Measurements from ENCODE around the gene HRC.
"Not testable (repeated sequence)": the region's sequence is repeated elsewhere in the genome, so short reads cannot be mapped to it uniquely, and the experiment has no call there.

HRC gene

DNA sequence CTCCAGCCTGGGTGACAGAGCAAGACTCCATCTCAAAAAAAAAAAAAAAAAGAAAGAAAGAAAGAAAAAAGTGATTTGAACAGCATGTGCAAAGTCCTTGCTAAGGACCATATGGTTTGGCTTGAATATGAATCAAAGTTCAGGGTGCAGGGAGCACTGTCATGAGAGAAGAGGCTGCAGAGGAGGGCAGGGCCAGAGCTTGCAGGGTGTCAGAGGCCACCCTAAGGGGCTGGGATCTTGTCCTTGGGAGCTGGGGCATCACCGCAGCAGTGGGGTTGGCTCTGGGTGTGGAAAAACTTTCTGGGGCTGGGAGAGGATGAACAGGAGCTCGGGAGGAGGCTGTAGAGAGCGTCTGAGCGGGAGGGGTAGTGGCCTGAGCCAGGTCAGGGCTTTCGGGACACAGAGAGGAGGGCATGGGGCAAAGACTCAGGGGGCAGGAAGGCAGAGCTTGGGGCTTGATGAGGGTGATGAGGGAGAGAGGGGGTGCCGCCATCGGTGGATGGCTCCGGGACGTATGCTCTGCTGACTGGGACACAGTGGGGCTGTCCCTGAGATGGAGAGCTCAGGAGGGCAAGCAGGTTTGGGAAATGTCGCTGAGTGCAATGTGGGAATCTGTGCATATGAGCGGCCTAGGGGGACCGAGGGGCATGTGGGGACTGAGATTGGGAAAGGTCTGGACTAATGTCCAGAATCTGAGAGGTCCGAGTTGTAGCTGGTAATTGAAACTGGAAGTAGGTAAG lies 5.4 kb upstream of the HRC start:
- no peak for DNase-seq (ENCODE audit: low spot score)

DNA sequence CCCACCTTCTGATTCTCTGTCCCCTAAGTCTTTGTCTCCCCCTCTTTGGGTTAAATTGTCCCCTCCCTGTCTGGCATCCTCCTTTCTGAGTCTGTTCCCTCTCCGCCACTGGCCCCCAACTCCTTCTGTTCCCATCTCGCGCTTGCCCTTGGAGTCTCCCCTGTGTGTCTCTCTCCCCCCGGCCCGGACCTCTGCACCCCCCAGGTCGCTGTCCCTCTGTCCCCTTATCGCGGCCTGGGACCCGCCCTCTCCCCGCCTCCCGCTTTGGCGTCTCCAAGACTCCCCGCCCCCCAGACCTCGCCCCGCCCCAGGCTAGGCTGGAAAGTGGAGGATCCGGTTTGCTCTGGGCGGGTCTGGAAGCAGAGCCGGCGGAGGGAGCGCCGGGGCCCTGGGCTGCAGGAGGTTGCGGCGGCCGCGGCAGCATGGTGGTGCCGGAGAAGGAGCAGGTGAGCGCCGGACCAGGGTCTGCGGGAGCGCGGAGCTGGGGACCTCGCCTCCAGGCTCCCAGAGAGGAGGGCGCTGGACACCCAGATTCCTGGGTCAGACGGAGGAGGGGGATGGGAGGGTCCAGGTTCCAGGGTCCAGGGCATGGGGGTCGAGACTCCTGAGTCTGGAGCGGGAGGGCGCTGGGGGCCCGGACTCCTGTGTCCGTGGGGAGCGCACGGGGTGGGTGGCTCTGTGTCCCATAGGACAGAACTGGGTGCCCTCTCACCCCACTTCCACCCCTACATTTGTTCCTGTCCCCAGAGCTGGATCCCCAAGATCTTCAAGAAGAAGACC lies 2.4 kb upstream of the HRC start, which contains the start of gene TRPM4:
TRPM4 (plus strand) TSS at position 348 of the 780 bp plus-strand sequence; CDS start at position 423, 75 bp downstream.
- DNase-seq (ENCODE audit: low spot score) = peak; percentile 16

DNA sequence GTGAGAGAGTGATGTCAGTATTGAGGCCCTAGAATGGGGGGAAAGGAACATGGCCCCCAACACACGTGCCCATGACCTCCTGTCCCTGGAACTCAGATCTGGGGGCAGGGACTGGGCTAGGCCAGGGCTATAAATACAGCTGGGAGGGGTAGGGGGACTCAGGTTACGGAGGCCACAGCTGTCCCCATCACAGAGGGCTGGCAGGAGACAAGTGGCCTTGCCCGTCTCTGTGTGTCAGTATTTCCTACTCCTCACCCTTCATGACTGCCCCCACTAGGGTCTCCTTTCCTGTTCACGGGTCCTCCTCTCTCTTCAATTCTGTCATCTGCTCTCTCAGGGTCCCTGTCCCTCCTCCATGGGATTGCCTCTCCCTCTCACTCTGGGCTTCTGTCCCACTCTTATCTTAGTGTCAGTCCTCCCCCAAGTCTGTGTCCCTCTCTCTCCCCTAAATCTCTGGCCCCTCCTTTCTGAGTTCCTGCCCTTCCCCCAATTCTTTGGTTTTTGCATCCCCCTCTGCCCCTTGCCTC lies 687 bp upstream of the HRC start:
- no peak for DNase-seq (ENCODE audit: low spot score)

DNA sequence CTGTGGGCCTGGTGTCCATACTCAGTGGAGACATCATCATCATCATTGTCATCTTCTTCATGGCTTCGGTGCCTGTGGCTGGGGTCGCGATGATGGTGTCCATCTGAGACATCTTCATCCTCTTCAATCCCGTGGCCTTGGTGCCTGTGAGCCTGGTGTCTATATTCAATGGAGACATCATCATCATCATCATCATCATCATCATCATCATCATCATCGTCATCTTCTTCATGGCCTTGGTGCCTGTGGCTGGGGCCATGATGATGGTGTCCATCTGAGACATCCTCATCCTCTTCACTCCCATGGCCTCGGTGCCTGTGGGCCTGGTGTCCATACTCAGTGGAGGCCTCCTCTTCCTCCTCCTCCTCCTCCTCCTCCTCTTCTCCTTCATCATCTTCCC lies 917 bp downstream of the HRC start:
- no peak for DNase-seq (ENCODE audit: low spot score)

DNA sequence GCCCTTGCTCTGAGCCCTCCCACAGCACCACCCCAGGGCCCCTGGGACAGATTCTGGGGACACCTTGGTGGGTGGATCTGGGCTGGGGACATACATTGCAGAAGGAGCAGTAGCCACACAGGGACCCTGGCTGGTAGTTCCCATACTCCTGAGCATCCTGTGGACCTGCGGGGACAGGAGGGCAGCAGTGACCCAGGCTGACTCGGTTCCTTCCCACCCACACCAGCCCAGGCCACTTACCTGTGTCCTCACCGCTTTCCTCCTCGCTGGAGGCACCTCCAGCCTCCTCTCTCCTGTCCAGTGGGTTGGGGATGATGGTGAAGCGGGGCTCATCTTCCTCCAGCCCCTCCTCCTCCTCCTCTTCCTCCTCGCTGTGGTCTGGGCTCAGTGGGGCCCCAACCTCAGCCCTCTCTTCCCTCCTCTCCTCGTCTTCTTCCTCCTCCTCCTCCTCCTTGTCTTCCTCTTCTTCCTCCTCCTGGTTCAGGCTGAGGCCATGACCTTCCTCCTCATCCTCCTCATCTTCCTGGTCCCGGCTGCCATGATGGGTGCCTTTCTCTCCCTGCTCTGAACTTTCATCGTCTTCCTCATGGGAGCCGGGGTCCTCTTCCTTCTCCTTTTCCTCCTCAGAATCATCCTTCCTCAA lies 1.9 kb downstream of the HRC start:
- no peak for DNase-seq (ENCODE audit: low spot score)

DNA sequence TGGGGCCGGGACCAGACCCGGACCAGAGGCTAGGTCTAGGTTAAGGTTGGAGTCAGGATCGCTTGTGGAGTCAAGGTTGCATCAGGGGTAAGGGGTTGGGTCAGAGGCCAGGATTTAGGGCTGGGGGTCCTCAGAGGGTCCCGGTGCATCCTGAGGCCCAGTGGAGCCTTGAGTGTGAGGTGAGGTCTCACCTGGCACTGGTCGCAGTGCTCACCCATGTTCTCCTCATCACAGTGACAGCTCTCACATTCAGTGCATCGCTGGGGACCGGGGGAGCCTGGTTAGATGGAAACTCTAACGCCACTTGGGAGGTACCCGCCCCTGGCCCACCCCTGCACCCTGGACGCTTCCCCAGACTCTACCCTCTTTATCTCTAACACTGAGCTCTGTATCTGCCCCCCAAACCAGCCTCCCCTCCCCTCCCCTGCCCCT lies 3.1 kb downstream of the HRC start:
- DNase-seq (ENCODE audit: low spot score) = no peak

DNA sequence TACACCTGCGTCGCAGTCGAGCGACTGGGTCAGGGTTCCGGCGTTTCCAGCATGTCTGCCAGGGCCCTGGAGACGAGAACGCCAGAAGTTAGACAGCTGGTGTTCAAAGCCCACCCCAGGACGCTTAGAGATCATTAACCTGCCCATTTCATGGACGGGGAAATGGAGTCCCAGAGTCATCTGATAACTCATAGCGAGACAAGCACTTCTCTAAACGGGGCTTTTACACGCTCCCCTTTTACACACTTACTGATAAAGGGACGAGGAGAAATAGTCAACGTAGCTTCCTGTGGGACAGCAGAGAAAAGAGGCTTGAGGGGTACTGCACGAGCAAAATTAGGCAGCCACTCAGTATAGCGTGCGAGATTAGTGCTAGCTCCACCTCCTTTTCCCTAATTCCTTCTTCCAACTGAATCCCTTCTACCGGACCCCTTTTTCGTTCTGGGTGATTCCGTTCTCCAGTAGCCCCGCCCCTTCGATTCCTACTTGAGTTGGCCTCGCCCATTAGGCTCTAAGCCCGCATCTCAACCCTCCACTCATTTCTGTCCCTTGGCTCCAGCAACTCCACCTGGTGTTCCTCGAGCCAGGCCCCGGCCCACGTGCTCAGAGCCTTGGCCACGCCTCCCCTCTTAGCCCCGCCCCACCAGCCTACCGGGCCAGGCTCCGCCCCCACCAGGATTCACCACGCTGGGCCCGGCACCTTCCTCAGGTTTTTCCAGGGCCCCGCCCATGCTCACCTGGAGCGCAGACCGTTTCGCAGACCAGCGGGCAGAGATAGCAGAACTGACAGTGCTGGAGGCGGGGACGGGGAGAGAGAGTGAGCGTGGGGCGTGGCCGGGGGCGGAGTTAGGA lies 3.7 kb downstream of the HRC start:
- DNase-seq (ENCODE audit: low spot score) = no peak

DNA sequence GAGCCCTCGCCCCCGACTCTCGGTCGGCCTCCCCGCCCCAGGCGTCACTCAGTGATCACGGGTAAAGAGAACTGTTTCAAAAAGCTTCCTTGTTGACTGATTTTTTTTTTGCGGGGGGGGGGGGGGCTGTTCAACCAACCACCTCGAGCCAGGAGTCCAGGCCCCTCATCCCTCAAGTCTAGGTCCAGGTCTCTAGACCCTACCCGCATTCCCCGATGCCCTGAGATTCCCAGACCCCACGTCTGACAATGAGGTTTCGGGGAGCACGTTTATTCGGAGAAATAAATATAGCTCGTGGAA lies 4.3 kb downstream of the HRC start:
- DNase-seq (ENCODE audit: low spot score) = no peak

DNA sequence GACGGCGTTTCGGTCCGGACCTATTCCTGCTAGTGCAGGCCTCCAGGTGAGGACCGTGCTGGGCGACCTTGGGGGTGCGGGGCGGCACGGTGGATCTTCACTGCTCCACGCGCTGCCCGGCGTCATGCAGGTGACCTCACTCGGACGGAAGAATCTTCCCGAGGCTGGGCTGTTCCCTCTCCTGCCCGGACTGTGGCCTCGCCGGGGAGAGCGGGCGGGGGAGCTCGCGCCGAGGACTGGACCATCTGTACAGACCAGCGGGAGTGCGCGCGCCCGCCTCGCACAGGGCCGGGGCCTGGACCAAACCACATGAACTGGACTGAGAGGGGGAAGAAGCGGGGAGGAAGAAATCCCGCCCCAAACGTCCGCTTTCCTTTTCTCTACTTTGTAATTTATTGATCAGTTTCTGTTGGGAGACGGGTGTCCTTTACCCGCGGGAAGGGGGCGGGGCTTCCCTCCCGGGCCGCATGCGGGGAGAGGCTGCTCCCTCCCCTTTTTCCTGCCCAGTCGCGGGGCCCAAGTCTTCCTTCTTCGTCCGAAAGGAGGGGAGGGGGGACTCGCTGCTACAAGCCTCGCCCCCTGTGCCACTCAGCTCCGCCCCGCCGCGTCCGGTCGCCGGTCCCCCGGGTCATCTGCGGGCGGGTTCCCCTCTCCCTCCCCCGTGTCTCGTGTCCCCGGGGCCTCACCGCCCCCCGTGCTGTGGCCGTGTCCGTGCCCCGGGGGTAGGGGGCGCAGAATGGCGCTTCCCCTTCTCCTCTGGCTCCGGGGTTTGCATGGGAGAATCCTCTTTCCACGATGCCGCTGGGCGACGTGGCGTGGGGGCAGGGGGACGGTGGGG lies 4.9 kb downstream of the HRC start:
- DNase-seq (ENCODE audit: low spot score) = peak; percentile 30

DNA sequence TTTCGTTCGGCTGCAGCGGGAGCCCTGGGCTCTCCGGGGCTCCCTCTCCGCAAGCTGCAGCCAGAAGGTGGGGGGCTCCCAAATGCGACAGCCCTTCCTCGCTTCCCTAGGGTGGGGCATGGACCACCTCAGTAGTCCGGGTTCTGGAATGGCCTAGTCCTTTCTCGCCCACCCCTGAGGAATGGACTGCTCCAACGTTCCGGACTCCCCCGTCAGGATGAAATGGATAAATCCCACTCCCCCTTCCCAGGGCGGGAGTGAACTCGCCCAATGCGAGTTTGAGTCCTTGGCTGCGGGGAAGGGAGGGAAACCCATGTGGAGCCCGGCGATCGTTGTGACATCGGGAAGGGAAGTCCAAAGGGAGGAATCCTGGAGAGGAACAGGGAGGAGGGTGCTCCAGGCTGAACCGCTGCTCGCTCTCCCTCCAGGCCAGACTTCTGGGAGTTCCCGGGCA lies 5.5 kb downstream of the HRC start:
- DNase-seq (ENCODE audit: low spot score) = no peak

DNA sequence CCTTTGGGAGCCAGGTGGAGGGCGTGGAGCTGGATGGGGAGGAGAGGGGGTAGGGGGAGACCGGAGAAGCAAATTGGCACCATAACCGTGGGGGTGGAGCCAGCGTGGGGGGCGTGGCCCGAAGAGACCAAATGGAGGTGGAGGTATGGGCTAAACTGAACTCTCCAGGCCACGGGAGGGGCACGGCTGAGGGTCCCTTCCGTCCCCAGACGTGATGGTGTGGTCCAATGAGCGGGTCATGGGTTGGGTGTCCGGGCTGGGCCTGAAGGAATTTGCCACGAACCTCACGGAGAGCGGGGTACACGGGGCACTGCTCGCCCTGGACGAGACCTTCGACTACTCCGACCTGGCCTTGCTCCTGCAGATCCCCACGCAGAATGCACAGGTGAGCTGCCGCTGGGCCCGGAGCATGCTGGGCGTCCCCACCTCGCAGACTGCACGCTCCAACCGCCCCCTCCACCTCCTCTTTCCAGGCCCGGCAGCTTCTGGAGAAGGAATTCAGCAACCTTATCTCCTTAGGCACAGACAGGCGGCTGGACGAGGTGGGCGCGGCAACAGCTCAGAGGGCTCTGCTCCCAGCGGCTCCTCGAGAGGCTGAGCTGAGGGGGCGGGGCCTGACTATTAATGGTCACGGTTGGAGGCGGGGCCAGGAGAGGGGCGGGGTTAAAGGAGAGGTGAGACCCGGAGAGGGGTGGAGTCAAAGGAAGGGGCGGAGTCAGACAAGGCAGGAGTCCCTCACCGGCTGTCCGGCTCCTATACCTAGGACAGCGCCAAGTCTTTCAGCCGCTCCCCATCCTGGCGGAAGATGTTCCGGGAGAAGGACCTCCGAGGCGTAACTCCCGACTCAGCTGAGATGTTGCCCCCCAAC lies 6.2 kb downstream of the HRC start:
- DNase-seq (ENCODE audit: low spot score) = peak; percentile 67

DNA sequence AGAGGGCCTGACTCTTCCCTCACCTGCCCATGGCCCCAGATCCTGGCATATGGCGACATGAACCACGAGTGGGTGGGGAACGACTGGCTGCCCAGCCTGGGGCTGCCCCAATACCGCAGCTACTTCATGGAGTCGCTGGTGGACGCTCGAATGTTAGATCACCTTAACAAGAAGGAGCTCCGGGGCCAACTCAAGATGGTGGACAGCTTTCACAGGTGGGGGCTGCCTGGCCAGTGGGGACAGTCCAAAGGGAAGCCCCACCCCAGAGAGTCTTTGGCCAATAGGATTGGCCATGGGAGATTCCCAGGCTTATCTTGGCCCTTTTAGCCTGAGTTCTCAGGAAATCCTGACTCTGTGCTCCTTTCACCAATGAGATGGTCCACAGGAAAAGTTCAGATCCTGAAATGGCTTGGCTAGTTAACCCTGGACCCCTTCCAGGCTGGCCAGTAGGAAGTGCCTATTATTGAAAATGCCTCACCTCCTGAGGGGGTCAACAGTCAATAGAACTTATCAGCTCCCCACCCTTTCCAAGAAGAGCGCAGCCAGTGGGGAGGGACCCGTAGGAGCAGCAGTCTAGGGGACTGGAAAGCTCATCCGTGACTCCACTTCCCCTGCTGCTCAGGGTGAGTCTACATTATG lies 7.0 kb downstream of the HRC start:
- DNase-seq (ENCODE audit: low spot score) = no peak

DNA sequence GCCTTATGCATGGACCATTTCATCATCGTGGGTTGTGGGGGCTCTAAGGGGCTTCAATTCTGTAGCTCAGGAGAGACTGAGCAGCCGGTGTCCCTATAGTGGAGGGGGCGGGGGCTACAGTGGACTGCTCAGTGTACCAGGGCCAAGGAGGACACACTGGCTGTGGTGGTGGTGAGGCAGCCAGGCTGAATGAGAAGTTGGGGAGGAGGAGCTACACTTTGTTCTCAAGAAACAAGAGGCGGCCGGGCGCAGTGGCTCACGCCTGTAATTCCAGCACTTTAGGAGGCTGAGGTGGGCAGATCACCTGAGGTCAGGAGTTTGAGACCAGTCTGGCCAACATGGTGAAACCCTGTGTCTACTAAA lies 8.8 kb downstream of the HRC start:
- DNase-seq (ENCODE audit: low spot score) = not testable (repeated sequence)

DNA sequence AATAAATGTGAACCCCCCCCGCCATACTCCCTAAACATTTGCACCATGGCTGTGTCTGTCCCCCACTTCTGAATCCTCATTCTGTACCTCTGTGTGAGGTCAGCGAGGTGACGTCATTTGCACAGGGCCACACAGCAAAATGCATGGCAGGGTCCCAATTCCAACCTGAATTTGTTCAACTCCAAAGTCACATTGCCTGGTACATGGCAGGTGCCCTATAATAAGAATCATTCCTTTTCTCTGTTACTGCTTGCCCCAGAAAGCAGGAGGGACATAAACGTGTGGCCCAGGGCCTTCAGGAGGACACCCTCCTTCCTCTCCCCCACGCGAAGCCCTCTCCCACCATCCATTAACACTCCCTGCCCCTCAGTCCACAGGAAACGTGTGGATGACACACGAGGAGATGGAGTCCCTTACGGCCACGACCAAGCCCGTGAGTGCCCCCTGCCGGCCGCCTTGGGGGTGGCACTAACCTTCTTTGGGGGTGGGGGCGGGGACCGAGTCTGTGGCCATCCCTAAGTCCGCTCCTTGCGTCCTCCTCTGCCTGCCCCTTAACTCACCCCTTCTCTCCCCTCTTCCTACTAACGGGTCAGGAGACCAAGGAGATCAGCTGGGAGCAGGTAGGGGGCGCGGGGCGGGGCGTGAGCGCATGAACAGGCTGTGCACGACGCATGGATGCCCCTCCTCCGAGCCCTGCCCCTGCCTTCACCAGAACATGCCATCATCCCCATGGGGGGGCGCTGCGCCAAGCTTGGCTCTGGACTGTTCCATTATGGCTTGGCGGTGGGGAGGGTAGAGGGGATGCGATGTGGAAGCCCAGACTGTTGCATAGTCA lies 9.4 kb downstream of the HRC start:
- peak; percentile 60 for DNase-seq (ENCODE audit: low spot score)

DNA sequence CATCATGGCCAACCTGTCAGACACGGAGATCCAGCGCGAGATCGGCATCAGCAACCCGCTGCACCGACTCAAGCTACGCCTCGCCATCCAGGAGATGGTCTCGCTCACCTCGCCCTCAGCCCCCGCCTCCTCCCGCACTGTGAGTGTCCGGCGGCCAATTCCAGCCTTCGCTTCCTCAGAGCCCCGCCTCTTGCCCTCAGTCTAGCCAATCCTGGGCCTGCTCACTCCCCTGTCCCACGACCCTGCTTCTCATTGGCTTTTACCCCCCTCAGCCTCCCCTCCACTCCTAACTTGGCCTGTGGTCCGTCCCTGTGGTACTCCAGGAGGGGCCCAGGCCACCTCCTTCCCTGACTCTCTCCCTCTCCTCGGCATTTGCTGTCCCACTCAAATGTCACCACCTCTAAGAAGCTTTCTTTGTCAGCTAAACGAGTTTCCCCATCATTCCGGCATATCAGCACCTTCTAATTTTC lies 12.3 kb downstream of the HRC start:
- DNase-seq (ENCODE audit: low spot score) = peak; percentile 40

DNA sequence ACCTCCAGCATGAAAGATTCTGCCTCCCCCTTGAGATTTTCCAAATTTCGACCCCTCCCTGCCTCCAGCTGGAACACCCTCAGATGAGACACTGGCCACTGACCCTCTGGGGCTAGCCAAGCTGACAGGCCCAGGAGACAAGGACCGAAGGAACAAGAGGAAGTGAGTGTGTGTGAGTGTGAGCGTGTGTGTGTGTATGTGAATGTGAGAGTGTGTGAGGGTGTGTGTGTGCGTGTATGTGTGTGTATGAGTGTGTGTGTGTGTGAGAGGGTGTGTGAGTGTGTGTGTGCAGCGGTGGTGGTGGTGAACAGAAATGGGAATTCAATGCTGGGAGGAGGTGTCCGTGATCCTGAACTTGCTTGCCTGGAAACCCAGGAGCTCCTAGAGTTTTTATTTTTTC lies 13.8 kb downstream of the HRC start:
- no peak for DNase-seq (ENCODE audit: low spot score)

DNA sequence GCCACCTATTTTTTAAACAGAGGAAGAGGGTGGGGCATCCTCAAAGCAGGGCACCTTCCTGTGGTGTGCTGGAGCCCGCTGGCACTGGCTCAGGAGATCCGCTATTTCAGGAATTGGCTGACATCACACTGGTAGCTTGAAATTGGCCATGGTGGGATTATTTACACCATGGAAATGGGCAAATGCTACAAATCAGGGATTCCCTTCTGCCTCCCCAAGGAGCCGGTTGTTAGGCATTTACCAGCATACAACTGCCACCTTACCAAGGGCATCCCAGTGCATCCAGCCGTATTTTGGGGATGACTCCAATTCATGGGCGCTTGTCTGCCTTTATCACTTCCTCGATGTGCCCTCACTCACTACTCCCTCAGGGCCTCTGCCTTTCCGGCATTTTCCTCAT lies 14.2 kb downstream of the HRC start:
- no peak for DNase-seq (ENCODE audit: low spot score)

DNA sequence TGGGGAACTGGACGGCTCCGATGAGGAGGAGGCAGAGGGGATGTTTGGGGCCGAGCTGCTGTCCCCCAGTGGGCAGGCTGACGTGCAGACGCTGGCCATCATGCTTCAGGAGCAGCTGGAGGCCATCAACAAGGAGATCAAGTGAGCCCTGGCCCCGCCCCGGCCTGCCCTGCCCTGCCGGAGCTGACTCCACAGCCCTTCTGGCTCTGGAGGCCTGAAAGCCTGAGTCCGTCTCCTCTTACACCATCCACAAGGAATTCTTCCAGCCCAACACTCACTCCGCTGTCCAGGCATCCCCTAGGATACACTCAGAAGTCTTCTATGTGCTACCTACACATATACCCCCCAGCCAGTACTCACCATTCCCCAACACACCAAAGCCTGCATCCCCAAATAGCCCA lies 18.4 kb downstream of the HRC start:
- no peak for DNase-seq (ENCODE audit: low spot score)

Data from CD4-positive, alpha-beta T cell treated with Interleukin-6 at 100 ng/mL for 8 hours (primary cell).